ENCODE results near the gene MRPS5. TPM values are rescaled to one million over a fixed set of nuclear protein-coding genes. Genes with fewer than 3 reads are reported as not detected.
A peak's percentile ranks its signal among the peaks of the same experiment; 100 is the strongest.

The MRPS5 gene
- total RNA-seq, 1 donor from 2014 or later: 57.4 TPM

DNA sequence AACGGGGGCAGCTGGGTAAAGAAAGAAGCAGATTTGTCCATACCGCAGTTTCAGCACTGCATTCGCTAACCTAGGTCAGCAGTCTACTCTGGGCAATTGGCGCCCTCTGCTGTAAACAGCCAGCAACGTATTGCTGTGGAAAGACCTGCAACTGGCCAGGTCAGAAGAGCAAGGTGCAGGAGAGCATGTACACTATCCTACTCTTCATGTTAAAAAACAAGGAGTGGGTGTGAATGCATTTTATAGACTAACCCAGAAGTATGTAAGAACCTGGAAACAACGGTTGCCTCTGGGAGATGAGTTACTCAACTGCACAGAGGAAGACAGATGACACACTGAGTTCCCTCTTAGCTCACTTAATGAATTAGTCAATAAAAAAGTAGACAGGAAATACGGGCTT, 6.2 kb downstream of the MRPS5 start:
- Histone ChIP-seq H4K20me1 (ENCODE audit: insufficient read depth, low read length) (peaks cover 49% of the 10 kb centered on the region), H3K27ac (ENCODE audit: low read depth, low read length) (no peak overlapping the region), H3K9ac (ENCODE audit: low read length) (no peak overlapping the region), H3K27me3 (ENCODE audit: insufficient read depth, low read length) (no peaks in the 10 kb centered on the region), H3K79me2 (ENCODE audit: insufficient read depth, low read length) (peaks cover 31% of the 10 kb centered on the region), H3K4me1 (ENCODE audit: insufficient read depth, low read length) (no peaks in the 10 kb centered on the region), H3K4me2 (ENCODE audit: low read length) (no peak overlapping the region), H2AFZ (ENCODE audit: low read depth, low read length) (no peak overlapping the region), H3K36me3 (ENCODE audit: insufficient read depth, low read length) (peaks cover 17% of the 10 kb centered on the region), H3K4me3 (ENCODE audit: insufficient read depth, low read depth, low read length) (no peak overlapping the region), H3K9me3 (ENCODE audit: insufficient read depth, low read depth, low read length) (no peaks in the 10 kb centered on the region)
- FAIRE-seq (no peak), DNase-seq (ENCODE audit: low read depth) (peak; percentile 36)
- no peaks in the 10 kb centered on the region for H3K9me3 Mint-ChIP-seq (ENCODE audit: unreplicated experiment)
- H3K4me3 Mint-ChIP-seq (ENCODE audit: unreplicated experiment): no peak overlapping the region
- H3K36me3 Mint-ChIP-seq (ENCODE audit: low read depth, unreplicated experiment): peaks cover 6% of the 10 kb centered on the region
- peaks cover 12% of the 10 kb centered on the region for H3K4me1 Mint-ChIP-seq (ENCODE audit: low read depth, unreplicated experiment)
- TF ChIP-seq, protein P1, sequence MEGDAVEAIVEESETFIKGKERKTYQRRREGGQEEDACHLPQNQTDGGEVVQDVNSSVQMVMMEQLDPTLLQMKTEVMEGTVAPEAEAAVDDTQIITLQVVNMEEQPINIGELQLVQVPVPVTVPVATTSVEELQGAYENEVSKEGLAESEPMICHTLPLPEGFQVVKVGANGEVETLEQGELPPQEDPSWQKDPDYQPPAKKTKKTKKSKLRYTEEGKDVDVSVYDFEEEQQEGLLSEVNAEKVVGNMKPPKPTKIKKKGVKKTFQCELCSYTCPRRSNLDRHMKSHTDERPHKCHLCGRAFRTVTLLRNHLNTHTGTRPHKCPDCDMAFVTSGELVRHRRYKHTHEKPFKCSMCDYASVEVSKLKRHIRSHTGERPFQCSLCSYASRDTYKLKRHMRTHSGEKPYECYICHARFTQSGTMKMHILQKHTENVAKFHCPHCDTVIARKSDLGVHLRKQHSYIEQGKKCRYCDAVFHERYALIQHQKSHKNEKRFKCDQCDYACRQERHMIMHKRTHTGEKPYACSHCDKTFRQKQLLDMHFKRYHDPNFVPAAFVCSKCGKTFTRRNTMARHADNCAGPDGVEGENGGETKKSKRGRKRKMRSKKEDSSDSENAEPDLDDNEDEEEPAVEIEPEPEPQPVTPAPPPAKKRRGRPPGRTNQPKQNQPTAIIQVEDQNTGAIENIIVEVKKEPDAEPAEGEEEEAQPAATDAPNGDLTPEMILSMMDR (IDR thresholded peaks at IDR 0.05; ENCODE audit: insufficient read depth, low read depth, low read length): peak; percentile 67
- TF ChIP-seq EZH2 (IDR thresholded peaks at IDR 0.05; ENCODE audit: insufficient read depth, low read length): no peak
- no peak overlapping the region for H3K27ac Mint-ChIP-seq (ENCODE audit: unreplicated experiment)
- H3K27me3 Mint-ChIP-seq (ENCODE audit: low read depth, unreplicated experiment): no peaks in the 10 kb centered on the region

DNA sequence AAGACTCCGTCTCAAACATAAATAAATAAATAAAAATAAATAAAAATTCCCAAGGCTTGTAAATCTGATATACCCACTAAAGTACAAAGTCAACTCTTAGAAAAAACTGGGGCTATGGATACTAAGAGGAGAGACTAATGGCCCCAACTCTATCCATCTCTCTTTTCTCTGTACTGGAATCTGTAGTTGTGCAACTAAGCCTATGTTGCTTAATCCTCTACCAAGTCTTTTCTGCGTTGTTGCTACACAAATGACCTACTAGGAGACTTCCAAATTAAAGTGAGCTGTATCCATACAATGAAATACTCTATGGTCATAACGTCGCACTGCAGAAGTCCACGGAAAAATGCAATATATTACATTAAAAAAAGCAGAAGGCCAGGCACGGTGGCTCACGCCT, 8.1 kb downstream of the MRPS5 start:
- Histone ChIP-seq H3K27me3 (ENCODE audit: insufficient read depth, low read length) (no peaks in the 10 kb centered on the region), H3K9me3 (ENCODE audit: insufficient read depth, low read depth, low read length) (no peaks in the 10 kb centered on the region), H4K20me1 (ENCODE audit: insufficient read depth, low read length) (peaks cover 33% of the 10 kb centered on the region), H3K79me2 (ENCODE audit: insufficient read depth, low read length) (peaks cover 11% of the 10 kb centered on the region), H3K4me3 (ENCODE audit: insufficient read depth, low read depth, low read length) (no peak overlapping the region), H3K27ac (ENCODE audit: low read depth, low read length) (no peak overlapping the region), H3K9ac (ENCODE audit: low read length) (no peak overlapping the region), H3K4me1 (ENCODE audit: insufficient read depth, low read length) (no peaks in the 10 kb centered on the region), H3K36me3 (ENCODE audit: insufficient read depth, low read length) (peaks cover 31% of the 10 kb centered on the region), H3K4me2 (ENCODE audit: low read length) (no peak overlapping the region), H2AFZ (ENCODE audit: low read depth, low read length) (no peak overlapping the region)
- H3K36me3 Mint-ChIP-seq (ENCODE audit: low read depth, unreplicated experiment): peaks cover 7% of the 10 kb centered on the region
- DNase-seq (ENCODE audit: low read depth) (no peak), FAIRE-seq (no peak)
- H3K9me3 Mint-ChIP-seq (ENCODE audit: unreplicated experiment): no peaks in the 10 kb centered on the region
- no peak for TF ChIP-seq EZH2 (IDR thresholded peaks at IDR 0.05; ENCODE audit: insufficient read depth, low read length)
- TF ChIP-seq, protein P1 (IDR thresholded peaks at IDR 0.05; ENCODE audit: insufficient read depth, low read depth, low read length): no peak
- H3K4me3 Mint-ChIP-seq (ENCODE audit: unreplicated experiment): no peak overlapping the region
- H3K4me1 Mint-ChIP-seq (ENCODE audit: low read depth, unreplicated experiment): peaks cover 5% of the 10 kb centered on the region
- H3K27me3 Mint-ChIP-seq (ENCODE audit: low read depth, unreplicated experiment): no peaks in the 10 kb centered on the region
- H3K27ac Mint-ChIP-seq (ENCODE audit: unreplicated experiment): no peak overlapping the region

DNA sequence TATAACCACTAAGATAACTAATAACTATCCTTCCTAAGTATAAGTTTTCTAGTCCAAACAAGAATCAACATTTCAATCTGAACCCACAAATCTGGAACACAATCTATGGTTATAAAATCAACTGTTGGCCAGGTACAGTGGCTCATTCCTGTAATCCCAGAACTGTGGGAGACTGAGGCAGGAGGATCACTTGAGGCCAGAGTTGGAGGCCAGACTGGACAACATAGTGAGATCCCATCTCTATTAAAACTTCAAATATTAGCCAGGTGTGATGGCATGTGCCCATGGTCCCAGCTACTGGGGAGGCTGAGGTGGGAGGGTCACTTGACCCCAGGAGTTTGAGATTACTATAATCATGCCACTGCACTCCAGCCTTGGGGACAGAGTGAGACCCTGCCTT, 11.2 kb downstream of the MRPS5 start:
- Histone ChIP-seq H2AFZ (ENCODE audit: low read depth, low read length) (no peak overlapping the region), H3K9me3 (ENCODE audit: insufficient read depth, low read depth, low read length) (no peaks in the 10 kb centered on the region), H3K27ac (ENCODE audit: low read depth, low read length) (no peak overlapping the region), H3K36me3 (ENCODE audit: insufficient read depth, low read length) (peaks cover 52% of the 10 kb centered on the region), H4K20me1 (ENCODE audit: insufficient read depth, low read length) (peaks cover 21% of the 10 kb centered on the region), H3K9ac (ENCODE audit: low read length) (no peak overlapping the region), H3K27me3 (ENCODE audit: insufficient read depth, low read length) (no peaks in the 10 kb centered on the region), H3K79me2 (ENCODE audit: insufficient read depth, low read length) (no peaks in the 10 kb centered on the region), H3K4me1 (ENCODE audit: insufficient read depth, low read length) (no peaks in the 10 kb centered on the region), H3K4me2 (ENCODE audit: low read length) (no peak overlapping the region), H3K4me3 (ENCODE audit: insufficient read depth, low read depth, low read length) (no peak overlapping the region)
- TF ChIP-seq, protein P1 (IDR thresholded peaks at IDR 0.05; ENCODE audit: insufficient read depth, low read depth, low read length): no peak
- TF ChIP-seq EZH2 (IDR thresholded peaks at IDR 0.05; ENCODE audit: insufficient read depth, low read length): no peak
- H3K27me3 Mint-ChIP-seq (ENCODE audit: low read depth, unreplicated experiment): no peaks in the 10 kb centered on the region
- H3K4me3 Mint-ChIP-seq (ENCODE audit: unreplicated experiment): no peak overlapping the region
- H3K36me3 Mint-ChIP-seq (ENCODE audit: low read depth, unreplicated experiment): peaks cover 13% of the 10 kb centered on the region
- H3K27ac Mint-ChIP-seq (ENCODE audit: unreplicated experiment): no peak overlapping the region
- peak; percentile 52 for FAIRE-seq
- DNase-seq (ENCODE audit: low read depth): no peak
- H3K4me1 Mint-ChIP-seq (ENCODE audit: low read depth, unreplicated experiment): no peaks in the 10 kb centered on the region
- no peaks in the 10 kb centered on the region for H3K9me3 Mint-ChIP-seq (ENCODE audit: unreplicated experiment)

Measured in astrocyte (in vitro differentiated cells and primary cell).